HTR-8/SVneo (cell line): ENCODE data around the gene IL1A.
"Not testable (repeated sequence)": the region's sequence is repeated elsewhere in the genome, so short reads cannot be mapped to it uniquely, and the experiment has no call there.

Experiments used
- DNase-seq: peaks from one replicate; pipeline ENCODE4 v3.0.0; 2011; ENCODE audit warnings: low spot score, mixed read lengths; ENCODE audit not compliant: insufficient read length
- FAIRE-seq: peaks from 2 replicates; lab custom pipeline; 2011; peaks lifted over from hg19 to GRCh38; lab: Jason Lieb, UNC

Gene IL1A, protein sequence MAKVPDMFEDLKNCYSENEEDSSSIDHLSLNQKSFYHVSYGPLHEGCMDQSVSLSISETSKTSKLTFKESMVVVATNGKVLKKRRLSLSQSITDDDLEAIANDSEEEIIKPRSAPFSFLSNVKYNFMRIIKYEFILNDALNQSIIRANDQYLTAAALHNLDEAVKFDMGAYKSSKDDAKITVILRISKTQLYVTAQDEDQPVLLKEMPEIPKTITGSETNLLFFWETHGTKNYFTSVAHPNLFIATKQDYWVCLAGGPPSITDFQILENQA

DNA sequence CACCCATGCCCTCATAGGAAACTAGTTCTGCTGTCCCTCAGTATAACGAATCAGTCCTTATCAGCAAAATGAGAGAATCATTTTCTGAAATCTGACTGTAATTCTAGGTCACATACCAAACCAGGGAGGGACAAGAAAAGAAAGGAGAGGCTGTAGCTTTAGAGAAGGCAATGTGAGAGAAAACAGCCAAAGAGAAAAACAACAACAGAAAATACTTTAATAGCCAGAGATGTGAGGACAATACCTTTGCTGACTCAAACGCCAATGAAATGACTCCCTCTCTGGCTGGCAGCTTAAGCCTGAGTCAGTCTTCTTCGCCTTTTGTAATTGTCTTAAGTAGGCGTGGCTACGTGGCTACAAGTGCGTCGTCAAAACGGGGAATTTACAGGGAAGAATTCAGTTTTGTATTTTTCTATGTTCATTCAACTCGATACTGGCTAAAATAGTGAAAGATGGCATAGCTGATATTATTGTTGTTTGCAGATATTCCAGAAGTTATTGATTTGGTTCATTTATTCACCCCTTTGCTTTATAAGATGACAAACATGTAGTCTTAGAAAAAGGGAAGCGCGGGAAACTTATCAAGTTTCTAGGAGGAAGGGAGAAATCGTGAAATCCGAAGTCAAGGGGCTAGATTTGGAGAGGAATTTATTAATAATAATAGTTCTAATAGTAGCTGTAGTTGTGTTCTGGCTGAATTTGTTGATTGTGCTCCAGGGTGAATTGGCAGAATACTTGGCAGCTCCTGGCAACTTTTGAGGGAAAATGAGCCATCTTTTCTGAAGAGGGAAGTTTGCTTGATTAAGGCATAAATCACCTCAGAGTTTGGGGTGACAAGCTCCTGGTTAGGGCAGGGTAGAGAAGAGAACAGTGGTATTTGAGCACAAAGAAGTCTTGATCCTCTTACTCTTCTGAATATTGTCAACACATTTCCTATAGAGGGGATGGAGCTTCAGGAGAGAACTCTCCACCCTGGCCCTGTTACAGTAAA, at the start of gene IL1A:
Gene IL1A (minus strand): TSS at position 295 of the 991 bp plus-strand sequence. CDS start 723 bp downstream, outside the sequence.
- DNase-seq (no peak), FAIRE-seq (no peak)

DNA sequence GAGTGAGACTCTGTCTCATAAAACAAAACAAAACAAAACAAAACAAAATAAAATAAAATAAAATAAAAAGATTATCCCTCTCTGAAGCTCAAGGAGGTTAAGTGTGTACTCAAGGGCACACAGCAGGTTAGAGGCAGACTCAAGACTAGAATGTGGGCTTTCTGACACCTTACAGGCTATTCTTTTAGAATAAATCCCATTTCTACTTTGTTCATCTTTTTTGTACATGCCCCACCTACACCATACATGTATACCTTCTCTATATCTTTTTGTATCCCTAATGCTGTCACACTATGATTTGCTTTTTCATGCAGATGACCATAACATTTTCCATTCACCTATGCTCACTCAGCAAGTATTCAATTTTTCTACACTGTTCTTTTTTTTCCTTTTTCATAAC, 49.7 kb upstream of the IL1A start:
- DNase-seq (no peak), FAIRE-seq (no peak)

DNA sequence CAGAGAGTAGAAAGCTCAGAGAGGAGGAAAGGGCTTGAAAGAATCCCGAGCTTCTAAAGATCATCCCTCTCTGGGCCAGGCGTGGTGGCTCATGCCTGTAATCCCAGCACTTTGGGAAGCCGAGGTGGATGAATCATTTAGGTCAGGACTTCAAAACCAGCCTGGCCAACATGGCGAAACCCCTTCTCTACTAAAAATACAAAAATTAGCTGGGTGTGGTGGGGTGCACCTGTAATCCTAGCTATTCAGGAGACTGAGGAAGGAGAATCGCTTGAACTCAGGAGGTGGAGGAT, 49.3 kb upstream of the IL1A start:
- FAIRE-seq, DNase-seq: not testable (repeated sequence)

DNA sequence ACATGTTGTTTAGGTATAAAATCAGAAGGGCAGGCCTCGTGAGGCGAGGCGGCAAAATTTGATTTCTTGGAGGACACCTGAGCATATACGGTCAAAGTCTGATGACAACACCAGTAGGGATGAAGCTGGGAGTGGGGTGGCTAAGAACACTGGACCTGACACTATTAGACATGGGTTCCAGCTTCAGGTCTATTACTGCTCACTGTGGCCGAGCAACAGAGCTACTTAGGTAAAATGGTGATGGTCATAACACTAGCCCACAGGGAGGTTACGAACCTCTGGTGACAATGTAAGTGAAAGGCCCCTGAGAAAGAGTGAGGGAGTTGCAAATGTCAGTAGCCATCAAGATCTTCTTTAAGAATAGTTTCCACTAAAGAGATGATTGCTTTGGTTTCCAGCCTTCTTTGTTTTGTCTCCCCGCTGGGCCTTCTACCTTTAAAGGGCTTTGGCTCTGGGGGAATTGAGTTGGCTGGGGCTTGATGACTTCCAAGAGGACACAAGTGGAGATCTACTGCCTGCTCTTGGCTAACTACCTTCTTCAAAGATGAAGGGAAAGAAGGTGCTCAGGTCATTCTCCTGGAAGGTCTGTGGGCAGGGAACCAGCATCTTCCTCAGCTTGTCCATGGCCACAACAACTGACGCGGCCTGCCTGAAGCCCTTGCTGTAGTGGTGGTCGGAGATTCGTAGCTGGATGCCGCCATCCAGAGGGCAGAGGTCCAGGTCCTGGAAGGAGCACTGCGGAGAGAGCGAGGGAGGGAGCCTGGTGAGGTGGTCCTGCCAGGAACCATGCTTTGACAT, 48.7 kb upstream of the IL1A start:
- no peak for FAIRE-seq
- DNase-seq = no peak

DNA sequence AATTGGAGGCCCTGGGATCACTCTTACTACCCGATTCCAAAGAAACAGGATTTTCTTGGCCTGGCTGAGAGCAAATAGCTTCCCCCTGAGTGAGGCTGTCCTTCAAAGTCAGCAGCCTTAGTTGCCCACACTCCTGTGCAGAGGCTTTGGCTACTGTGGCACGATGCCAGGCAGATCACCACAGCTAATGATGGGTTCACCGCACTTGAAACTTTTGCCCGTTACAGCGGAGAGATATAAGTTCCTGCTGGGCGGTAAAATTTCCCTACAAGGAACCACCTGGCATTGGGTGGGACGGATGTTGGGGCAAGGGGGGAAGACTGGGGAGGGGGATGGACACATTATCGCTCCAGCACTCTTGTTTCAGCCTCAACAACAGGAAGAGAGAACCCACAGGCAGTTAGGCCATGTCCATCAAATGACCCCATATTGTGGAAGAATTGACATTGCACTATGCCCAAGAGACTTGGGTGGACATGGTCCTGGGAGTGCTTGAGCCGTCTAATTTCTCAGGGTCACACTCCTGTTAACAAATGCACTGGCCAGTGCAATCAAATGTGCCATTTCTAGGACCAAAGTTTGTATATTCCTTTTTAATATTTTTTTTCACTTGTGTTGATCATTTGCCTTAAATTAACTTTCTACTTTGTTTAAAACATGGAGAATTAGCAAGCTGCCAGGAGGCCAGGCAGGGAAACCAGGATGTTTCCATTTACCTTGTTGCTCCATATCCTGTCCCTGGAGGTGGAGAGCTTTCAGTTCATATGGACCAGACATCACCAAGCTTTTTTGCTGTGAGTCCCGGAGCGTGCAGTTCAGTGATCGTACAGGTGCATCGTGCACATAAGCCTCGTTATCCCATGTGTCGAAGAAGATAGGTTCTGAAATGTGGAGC, 47.9 kb upstream of the IL1A start:
- DNase-seq = no peak
- no peak for FAIRE-seq

DNA sequence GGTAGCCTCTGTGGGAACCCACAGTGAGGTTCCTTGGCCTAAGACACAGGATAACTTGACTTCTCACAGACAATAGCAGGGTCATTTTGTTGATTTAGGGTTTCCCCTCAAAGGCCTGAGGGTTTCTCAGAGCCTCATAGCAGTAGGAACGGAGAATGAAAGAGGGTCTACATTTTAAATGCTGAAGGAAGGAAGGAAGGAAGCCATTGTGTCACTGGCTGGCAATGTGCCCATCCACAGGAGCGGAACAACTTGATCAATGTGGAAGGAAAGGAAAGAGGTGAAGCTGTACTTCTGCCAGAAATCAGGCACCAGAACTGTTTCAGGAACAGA, 47.2 kb upstream of the IL1A start:
- no peak for DNase-seq
- FAIRE-seq = no peak

DNA sequence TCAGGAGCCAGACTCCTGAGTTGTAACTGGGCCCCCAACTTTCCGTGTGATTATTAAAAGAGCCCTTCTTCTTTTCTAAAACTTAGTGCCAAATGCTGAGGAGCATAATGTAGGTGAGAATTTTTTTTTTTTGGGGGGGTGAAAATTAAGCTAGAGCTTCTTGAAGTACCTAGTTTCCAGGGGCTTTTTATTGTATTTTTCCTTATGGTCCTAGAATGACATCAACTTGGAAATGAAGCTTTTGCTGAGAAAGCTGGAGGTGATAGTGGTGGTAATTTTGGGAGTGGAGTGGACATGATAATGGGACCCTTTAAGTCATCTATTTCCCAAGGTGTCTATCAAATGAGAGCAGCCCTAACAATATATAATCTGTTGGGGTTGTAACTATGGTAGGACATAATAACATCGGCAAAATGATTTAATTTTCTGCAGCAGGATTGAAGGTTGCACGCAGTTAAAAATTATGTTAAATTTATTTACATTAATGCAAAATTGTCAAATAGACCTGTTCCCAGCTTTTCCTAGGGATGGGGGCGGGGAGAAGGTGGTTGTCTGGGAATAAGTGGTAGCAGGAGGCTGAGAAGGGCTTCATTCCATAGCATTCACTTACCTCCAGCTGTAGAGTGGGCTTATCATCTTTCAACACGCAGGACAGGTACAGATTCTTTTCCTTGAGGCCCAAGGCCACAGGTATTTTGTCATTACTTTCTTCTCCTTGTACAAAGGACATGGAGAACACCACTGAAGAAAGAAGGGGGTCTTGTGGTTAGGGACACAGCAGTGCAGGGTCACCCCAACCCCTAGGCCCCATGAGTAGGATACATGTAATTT, 46.6 kb upstream of the IL1A start:
- DNase-seq (no peak), FAIRE-seq (no peak)

DNA sequence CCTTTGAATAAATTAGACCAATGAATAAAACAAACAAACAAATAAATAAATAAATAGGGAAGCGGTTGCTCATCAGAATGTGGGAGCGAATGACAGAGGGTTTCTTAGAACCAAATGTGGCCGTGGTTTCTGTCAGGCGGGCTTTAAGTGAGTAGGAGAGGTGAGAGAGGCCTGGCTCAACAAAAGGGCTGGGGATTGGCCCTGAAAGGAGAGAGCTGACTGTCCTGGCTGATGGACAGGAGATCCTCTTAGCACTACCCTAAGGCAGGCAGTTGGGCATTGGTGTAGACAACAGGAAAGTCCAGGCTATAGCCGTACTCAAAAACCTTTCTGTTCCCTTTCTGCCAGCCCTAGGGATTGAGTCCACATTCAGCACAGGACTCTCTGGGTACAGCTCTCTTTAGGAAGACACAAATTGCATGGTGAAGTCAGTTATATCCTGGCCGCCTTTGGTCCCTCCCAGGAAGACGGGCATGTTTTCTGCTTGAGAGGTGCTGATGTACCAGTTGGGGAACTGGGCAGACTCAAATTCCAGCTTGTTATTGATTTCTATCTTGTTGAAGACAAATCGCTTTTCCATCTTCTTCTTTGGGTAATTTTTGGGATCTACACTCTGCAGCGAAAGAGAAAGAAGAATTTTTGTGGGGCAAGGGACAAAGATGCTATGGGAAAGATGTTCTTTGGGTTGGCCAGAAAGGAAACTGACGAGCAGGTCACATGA, 45.8 kb upstream of the IL1A start:
- FAIRE-seq = no peak
- no peak for DNase-seq

DNA sequence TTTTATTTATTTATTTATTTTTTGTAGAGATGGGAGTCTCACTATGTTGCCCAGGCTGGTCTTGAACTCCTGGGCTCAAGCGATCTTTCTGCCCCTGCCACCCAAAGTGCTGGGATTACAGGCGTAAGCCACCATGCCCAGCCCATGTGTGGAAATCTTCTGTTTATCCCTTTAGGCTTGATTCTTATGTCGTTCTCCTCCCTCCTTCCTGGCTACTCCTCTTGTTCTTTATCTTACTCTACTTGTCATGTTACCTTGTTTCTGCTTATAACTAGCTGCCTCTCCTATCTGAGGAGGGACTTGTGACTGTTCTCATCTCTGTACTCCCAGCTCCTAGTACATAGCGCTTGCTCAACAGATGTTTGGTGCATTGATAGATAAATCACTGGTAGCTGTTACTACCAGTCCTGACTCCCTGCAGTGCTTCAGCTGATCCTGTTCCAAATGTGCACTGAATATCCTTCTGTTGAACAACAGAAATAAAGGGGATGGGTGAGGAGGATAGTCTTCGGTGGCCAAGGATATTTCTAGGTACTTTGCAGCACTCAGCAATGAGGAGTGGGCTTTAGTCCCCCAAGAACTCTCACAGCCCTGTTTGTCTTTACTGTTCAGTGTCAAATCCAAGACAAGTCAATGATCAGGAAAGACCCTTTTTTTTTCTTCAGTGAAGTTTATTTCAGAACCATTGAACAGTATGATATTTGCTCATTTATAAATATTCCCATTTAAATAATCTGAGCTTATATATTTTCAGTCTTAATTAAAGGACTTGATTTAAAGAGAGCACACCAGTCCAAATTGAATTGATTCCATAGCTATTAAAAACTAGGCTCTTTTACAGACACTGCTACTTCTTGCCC, 45.0 kb upstream of the IL1A start:
- FAIRE-seq = no peak
- no peak for DNase-seq

DNA sequence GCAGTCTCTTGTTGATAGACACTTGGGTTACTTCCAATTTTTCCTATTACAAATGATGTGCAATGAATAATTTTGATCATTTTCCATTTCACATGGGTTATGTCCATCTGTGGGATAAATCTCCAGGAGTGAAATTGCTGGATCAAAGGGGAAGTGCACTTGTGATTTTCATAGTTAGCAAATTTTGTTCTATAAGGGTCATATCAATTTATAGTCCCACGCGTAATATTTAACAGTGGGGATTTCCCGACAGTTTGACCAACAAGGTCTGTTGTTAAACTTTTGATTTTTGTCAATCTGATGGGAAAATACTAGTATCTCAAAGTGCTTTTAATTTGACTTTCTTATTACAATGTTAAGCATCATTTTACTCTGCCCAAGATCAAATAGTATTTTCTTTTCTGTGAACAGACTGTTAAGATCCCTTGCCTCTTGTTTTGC, 44.0 kb upstream of the IL1A start:
- DNase-seq (no peak), FAIRE-seq (no peak)

DNA sequence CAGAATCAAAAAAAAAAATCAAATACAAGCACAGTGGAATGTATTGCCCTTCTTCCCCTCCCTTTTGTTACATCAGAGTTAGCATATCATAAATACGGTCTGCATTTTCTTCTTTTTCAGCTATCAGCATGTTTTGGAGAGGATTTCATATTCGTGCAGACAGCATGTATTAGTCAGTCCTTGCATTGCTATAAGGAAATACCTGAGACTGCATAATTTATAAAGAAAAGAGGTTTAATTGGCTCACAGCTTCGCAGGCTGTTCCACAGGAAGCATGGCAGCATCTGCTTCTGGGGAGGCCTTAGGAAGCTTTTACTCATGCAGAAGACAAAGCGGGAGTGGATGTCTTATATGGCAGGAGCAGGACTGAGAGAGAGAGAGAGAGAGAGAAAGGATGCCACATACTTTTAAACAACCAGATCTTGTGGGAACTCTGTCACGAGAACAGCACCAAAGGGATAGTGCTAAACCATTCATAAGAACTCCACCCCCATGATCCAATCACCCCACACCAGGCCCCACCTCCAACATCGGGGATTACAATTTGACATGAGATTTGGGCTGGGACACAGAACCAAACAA, 43.4 kb upstream of the IL1A start:
- no peak for FAIRE-seq
- no peak for DNase-seq

DNA sequence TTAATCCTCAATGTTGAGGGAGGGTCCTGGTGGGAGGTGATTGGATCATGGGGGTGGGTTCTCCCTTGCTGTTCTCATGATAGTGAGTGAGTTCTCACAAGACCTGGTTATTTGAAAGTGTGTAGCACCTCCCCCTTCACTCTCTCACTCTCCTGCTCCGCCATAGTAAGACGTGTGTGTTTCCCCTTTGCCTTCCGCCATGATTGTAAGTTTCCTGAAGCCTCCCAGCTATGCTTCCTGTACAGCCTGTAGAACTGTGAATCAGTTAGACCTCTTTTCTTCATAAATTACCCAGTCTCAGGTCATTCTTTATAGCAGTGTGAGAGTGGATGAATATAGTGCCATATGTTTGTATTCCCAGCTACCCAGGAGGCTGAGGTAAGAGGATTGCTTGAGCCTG, 42.7 kb upstream of the IL1A start:
- FAIRE-seq = no peak
- DNase-seq = no peak

DNA sequence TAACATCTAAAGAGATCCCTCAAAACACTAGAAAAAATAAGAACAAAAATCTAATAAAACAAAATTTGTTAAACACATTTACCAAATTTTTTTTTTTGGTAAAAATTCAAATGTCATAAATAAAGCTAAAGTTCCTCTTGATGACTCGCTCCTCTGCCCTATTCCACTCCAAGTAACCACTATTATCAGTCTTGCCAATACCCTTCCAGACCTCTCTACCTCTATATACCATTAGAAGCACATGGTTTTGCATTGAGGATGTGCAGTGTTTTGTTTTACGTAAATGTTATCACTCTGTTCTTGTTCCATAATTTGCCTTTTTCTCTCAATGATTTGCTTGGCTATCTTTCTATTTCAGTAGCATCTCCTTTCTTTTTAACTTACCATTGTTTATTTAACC, 41.4 kb upstream of the IL1A start:
- DNase-seq = no peak
- no peak for FAIRE-seq

DNA sequence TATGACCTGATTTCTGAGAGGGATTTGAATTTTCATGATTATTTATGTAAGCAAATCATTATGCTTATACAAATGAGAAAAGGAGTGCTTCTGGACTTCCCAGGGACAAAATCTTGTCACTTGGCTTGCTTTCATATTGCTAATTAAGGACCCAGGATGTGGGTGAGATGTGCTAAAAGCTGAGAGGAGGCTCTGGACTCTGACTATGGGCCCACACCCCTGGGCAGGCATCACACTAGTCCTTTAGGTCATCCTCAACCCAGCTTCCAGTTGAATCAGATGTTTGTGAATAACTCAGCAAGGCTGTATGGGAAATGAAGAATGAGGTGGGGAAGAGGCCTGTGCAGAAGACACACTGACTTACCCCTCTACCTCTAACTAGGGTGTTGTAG, 40.4 kb upstream of the IL1A start:
- no peak for DNase-seq
- FAIRE-seq = no peak

DNA sequence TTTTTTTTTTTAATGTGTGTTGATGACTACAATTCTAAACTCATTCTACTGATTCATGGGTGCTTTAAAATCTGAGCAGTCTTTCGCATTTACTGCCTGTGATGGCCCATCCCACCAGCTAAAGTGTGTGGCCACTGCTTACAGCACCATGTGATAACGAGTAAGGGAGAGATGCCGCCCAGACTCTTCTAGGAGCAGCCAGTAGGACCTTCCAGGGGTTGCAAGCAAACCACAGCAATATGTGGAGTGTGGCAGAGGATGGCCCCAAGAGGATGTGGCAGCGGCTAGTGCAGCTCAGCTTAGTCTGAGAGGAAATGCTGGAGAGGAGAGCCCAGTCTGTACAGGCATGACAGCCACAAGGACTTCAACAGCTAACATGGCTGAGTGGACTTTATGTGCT, 37.4 kb upstream of the IL1A start:
- DNase-seq (no peak), FAIRE-seq (no peak)

DNA sequence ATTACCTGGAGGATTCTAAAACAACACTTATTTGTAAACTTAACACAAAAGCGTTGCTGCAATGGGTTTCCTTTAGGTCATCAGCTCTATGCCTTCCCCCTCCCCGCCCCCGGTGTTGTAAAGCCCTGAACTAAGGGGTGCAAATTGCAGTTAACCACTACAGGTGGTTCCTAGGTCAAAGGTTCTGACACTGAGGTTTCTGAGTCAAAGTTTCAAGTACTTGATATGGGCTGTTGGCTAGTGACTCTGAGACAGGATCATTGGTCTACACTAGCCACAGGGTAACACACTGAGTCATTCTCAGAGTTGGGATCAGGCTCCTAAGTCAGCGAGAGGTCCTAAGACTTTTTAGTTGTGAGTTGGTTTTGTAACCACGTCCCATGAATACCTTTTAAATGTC, 36.8 kb upstream of the IL1A start:
- DNase-seq = no peak
- FAIRE-seq = no peak

DNA sequence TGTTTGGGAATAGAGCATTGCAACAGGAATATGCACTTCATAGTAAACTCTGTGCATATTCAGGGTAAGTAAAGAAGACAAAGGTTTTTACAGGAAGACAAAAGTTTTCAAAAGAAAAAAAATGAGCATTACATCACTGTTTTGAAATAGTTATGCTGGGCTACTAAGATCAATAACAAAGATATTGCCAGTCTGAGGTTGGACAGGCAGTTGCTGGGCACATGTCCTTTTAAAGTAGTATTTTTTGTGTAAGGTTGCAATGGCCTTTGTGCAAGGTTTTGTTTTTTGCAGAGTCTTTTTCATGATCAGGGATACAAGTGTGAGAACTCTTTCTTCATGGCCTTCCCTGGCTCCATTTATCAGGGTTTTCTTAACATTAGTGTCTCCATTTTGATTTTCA, 36.0 kb upstream of the IL1A start:
- no peak for FAIRE-seq
- DNase-seq = no peak
